ENCODE data around the gene MYO7A.

Gene MYO7A

DNA sequence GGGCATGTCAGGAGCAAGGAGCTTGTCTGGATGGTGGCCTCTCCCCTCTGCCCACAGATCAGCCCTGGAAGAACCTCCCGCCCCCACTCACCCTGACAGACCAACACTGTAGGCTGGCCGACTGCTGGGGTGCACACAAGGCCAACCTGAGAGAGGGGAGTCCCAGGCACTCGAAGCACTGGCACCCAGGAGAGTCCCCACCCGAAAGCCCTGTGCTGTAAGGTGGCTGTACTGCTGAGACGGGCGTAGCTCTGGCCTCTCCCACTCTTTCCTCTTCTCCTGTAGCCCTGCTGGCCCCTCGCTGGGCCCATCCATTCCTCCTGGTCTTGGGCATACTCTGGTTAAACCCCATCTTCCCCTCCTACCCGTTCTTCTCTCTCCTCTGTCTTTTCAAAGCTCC lies 39.7 kb downstream of the MYO7A start:
- no peak for DNase-seq

DNA sequence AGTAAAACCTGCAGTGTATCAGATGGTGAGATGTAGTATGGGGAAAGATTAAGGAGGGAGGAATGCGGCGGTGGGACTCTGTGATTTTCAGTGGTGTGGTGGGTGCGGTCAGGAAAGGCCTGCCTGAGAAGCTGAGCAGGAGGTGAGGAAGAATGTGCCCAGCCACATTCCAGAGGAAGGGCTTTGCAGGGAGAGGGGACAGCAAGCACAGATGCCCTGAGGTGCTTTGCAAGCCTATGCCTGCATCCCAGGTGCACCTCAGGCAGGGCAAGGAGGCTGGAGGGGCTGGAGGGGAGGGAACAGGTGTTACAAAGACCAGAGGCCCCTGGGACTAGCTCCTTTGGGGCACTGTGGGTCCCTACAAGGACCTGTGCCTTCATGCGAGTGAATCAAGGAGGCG lies 42.1 kb downstream of the MYO7A start:
- no peak for DNase-seq

DNA sequence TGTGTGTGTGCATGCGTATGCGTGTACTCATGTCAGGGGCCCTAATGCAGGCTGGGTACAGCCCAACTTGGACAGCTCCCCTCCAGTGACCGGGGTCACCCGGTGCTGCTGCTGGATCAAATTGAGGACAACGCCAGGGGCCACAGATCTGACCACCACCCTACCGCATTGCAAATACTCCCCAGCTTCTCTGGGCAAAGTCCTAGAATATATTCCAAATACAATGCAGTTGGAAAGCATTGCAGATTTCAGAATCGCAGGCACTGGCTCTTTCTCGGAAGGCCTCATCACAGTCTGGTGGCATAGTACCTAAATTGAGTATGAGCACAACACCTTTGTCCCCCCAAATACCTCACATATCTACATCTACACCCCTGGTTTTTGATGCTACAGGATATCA lies 43.2 kb downstream of the MYO7A start:
- DNase-seq, result no peak

DNA sequence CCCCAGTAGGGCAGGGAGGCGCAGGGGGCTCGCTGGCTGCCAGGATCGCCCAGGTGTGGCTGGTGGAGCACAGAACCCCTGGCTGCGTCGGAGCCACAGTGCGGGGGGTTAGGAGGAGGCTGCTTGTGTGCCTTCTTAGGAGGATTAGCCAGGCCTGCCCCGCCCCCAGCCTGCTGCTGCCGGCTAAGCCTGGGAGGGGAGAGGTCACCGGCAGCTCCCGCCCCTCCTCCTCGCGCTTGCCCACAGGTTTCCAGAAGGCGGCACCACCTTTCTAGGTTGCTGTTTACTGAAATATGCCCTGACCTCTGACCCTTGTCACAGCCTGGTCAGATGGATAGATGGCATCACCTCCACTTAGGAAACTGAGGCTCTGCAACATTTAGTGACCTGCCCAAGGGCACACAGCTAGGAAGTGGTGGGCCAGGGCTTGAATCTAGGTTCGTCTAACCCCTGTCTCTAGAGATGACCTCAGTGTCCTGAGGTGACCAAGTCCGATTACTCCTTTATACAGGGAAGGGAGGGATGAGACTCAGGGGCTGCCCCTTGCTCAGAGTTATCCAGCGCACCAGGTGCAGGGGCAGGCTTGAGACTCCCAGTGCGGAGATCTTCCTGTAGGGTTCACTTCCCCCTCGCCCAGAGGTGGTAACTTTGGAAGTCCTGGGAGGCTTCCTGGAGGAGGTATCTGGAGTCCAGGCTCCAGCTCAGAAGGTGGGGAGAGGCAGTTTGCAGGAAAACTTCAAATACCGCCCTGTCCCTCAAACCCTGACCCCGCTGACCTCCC lies 44.0 kb downstream of the MYO7A start:
- DNase-seq, result no peak

DNA sequence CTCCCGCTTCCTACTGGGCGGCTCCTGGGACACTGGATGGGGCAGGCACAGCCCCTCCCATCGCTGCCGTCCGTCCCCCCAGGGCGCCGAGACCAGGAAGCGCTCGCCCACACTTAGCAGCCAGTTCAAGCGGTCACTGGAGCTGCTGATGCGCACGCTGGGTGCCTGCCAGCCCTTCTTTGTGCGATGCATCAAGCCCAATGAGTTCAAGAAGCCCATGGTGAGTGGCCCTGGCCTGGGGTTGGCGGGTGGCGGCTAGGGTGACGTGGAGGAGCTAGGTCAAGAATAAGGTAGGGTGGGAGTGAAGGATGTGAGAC lies 44.6 kb downstream of the MYO7A start:
- no peak for DNase-seq

DNA sequence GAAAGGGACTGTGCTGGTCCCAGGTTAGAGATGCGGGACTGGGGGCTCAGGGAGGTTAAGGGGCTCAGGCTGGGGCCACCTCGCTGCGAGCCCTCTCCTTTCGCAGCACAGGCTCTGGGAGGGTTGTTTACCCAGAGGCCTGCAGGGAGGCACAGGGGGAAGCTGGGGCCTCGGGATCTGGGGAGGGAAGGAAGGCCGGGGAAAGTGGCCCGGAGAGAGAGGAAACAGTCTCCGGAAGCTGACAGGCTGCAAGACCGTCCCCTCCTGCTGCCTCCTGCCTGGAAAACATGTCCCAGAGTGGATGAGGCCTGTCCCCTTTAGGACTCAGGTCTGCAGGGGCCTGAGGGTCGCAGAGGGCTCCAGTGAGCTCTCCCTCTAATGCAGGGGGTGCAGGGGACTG lies 45.4 kb downstream of the MYO7A start:
- DNase-seq, result no peak

DNA sequence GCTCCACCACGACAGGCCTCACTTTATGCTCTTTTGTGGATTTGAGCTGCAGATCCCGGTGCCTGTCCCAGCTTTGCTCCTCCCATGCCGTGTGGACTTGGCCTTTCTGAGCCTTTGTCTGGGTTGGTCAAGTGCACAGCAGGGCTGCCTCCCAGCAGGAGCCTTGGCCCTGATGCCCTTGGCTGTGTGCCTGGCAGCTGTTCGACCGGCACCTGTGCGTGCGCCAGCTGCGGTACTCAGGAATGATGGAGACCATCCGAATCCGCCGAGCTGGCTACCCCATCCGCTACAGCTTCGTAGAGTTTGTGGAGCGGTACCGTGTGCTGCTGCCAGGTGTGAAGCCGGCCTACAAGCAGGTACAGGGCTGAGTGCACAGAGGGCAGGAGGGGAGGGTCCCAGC lies 46.5 kb downstream of the MYO7A start:
- no peak for DNase-seq

DNA sequence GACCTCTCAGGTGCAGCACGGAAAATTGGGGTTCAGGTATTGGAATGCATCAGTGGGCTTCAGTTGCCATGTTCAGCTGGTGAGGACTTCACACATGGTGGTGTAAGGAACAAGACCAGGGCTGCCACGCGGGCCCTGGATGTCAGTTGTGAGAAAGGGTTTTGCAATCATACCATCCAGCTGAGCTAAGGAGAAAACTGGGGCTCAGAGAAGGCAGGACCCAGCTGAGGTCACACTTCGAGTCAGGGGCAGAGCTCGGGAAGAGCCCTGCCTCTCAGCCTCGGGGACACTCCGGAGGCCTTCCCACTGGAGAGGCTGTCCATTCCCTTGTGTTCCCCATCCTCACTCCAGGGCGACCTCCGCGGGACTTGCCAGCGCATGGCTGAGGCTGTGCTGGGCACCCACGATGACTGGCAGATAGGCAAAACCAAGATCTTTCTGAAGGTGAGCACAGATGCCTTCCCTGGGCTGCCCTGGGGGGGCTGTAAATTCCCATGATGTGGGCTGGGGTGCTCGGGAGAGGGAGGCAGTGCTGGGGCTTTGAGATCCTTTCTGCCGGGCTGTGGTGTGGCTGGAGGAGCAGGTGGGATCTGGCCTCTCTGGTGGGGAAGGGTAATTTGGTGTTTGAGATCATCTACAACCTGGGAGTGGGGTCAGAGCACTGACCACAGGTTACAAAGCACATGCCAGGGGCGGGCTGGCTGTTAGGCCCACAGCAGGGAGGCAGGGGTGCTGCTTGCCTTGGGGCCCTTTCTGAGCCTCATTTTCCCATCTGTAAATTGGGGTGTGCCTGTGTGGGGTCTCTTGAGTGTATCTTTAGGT lies 47.2 kb downstream of the MYO7A start:
- DNase-seq, result no peak

DNA sequence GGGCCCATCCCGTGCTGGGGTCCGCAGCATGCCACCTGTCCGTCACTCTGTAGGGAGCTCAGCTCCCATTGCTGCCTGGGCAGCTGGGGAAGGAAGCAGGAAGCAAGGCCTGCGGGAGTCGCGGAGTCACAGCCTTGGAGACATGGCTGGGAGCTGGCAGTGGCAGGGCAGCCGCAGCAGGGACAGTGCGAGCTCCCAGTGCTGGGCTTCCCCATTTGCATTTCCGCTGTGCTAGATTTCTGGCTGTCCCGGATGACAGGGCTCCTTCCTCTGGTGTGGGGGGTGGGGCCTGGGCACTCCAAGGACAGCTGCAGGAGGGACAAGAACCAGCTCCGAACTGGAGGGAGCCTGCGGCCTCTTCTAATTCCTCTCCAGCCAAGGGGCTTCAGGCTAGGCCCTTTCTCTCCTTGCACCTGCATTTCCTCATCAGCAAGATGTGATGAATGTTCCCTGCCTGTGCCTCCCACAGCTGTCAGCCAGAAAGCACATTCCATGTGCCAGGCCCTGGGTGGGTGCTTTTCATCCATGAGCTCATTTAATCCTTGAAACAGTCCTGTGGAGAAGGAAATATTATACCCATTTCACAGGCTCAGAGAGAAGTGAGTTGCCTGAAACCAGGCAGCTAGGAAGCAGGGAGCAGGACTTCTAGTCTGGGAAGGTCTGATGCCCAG lies 48.0 kb downstream of the MYO7A start:
- no peak for DNase-seq

DNA sequence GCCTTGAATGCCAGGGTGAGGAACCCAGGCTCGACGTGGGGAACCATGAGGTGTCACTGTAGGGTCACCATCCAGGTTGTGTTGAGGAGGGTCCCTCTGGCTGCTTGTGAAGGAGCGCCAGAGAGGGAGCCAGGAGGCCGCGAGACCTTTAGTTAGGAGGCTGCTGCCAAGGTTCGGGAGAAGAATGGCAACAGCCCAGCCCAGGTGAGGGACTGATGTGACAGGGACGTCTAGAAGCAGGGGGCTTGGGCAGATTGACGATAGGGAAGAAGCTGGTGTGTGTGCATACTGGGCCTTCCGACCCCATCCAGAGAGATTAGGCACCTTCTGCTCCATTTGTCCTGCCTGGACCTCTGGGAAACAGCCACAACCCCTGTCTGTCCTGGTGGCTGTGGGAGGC lies 49.0 kb downstream of the MYO7A start:
- DNase-seq, result no peak

DNA sequence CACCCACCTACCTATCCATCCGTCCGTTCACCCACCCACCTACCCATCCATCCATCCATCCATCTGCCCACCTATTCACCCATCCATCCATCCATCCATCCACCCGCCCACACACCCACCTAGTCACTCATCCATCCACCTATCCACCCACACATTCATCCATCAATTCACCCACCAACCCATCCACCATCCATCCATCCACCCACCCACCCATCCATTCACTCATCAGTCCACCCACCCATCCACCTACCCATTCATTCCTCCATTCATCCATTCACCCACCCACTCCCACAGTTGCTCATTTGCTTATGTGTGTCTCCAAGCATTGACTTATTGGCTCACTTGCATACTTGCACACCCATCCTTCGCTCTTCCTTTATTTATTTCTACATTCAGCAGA lies 50.1 kb downstream of the MYO7A start:
- no peak for DNase-seq

DNA sequence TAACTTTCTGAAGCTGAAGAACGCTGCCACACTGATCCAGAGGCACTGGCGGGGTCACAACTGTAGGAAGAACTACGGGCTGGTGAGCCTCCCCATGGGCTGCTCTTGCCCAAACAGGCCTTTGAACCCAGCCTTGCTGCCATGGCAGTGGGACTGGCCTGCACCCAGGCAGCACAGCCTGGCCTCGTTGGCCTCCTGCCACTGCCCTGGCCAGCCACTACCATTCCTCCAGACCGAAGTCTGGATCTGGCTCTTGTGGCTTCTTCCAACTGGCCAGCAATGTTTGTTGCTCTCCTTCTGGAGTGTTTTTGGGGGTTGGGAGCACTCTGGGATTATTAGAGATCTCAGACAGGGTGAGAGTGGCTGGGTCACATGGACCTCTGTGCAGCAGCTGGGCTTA lies 51.0 kb downstream of the MYO7A start:
- no peak for DNase-seq

DNA sequence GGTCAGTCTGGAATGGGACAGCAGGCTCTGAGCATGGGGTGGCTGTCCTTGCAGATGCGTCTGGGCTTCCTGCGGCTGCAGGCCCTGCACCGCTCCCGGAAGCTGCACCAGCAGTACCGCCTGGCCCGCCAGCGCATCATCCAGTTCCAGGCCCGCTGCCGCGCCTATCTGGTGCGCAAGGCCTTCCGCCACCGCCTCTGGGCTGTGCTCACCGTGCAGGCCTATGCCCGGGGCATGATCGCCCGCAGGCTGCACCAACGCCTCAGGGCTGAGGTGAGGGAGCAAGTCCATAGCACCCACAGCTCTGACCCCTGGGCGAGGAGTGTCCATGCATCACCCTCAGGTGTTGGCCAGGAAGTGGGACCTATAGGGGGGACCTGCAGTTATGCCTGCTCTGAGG lies 51.6 kb downstream of the MYO7A start:
- DNase-seq, result no peak

DNA sequence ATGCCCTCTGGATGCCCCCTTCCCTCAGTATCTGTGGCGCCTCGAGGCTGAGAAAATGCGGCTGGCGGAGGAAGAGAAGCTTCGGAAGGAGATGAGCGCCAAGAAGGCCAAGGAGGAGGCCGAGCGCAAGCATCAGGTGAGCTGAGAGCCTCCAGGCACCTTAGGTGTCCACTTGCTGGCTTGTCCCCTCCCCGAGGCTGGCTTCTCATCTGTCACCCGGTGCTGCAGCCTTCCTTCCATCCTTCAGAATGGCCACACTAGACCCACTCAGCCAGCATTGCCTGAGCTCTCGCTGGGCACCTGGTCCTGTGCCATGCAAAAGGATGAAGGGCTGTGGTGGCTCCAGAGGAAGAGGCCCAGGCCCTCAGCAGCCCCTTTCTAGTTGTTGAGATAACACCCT lies 52.3 kb downstream of the MYO7A start:
- no peak for DNase-seq

DNA sequence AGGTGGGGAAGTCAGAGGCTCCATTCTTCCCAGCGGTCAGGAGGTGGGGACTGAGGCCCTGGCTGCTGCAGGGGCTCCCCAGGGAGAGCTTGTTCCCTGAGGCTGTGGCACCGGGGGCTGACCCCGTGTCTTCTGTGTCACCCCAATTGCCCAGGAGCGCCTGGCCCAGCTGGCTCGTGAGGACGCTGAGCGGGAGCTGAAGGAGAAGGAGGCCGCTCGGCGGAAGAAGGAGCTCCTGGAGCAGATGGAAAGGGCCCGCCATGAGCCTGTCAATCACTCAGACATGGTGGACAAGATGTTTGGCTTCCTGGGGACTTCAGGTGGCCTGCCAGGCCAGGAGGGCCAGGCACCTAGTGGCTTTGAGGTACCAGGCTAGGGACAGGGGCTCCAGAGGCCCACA lies 53.2 kb downstream of the MYO7A start:
- no peak for DNase-seq

DNA sequence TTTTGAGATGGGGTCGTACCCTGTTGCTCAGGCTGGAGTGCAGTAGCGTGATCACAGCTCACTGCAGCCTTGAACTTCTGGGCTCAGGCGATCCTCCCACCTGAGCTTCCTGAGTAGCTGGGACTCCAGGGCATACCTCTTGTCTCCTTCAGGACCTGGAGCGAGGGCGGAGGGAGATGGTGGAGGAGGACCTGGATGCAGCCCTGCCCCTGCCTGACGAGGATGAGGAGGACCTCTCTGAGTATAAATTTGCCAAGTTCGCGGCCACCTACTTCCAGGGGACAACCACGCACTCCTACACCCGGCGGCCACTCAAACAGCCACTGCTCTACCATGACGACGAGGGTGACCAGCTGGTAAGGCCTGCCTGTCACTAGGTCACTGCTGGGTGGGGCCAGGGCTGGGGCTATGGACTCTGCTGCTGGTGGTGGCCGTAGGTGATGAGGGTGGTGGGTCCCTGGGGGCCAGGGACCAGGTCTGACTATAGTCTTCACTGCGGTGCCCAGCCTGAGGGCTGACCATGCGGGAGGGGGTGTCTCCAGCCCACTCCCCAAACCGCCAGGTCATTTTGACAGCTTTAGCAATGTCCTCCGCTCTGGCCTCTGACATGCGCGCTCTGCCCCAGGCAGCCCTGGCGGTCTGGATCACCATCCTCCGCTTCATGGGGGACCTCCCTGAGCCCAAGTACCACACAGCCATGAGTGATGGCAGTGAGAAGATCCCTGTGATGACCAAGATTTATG lies 53.9 kb downstream of the MYO7A start:
- DNase-seq, result no peak

DNA sequence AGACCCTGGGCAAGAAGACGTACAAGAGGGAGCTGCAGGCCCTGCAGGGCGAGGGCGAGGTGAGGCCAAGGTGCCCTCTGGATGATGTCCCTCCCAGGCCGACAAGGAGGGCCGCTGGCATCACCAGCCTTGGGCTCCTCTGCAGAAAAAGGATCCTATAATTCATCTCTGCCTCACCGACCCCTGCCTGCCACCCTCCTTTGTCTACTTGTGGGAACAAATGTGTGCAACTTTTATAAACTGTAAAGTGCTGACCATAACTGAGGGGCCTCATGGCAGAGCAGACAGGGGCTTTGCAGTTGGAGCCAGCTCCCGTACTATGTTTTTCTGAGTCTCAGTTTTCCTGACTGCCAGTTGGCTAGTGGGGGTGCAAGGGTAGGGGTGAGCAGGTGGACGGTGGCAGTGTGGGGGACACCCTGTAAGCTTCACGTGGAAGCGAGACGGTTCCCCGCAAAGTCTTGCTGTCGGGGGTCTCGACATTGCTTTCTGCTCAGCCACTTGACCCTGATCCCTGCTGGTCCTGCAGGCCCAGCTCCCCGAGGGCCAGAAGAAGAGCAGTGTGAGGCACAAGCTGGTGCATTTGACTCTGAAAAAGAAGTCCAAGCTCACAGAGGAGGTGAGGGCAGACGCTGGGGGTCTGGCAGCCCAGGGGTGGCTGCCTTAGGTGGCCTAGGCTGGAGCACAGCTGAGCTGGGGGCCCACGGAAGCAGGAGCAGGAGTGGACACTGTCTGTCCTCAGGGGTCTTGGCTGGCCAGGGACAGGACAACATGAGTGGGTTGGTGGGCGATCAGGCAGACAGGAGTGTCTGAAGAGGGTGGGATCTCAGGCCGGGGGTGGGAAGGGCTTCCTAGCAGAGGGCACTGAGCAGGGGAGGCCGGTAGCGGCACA lies 54.7 kb downstream of the MYO7A start:
- no peak for DNase-seq

DNA sequence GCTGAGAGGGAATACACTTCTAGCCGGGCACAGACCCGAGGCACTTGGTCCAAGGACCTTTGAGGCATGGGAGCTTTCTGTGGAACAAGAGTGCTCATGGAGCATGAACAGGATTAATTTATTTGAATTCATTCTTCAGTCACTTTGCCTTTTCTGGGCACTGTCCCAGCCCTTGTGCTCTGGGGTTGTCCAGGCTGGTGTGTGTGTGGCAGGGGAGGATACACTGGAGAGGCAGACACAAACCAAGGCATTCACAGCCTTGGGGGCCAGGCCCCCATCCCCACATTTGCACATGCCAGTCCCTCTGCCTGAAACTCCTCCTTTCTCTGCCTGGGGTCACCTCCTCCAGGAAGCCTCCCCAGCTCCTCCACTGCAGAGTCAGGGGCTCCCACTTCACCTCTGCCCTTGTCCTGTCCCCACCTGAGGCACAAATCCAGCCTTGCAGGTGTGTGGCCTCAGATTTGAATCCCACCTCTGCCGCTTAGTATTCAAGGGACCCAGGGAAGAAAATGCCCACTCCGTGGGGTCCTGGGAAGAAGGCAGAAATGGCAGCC lies 55.5 kb downstream of the MYO7A start:
- no peak for DNase-seq

DNA sequence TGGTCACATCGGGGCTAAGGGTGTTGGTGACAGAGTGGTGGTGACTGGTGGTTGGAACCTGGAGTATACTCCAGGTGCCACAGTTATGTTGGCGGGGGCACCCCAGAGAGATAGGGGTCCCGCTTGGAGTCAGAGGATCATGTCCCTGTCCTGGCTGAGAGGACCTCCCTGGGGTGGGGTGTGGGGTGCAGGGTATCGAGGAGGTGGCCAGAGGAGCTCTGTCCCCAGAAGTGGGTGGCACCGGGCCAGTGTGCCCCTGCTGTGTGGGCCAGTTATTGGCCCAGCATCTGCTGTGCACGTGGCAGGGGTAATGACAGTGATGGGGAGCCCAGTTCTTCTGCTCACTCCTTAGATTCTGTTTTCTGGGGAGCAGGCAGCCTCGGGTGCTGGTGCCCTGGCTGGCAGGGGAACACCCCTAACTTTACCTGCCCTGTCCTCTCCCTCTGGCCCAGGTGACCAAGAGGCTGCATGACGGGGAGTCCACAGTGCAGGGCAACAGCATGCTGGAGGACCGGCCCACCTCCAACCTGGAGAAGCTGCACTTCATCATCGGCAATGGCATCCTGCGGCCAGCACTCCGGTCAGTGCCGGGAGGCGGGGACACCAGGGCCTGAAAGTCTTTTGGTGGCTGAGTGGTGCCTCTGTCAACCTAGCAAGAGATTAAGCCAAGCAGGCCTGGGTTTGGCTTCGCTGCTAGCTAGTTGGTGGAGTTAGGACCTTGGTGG lies 56.3 kb downstream of the MYO7A start:
- DNase-seq, result no peak

DNA sequence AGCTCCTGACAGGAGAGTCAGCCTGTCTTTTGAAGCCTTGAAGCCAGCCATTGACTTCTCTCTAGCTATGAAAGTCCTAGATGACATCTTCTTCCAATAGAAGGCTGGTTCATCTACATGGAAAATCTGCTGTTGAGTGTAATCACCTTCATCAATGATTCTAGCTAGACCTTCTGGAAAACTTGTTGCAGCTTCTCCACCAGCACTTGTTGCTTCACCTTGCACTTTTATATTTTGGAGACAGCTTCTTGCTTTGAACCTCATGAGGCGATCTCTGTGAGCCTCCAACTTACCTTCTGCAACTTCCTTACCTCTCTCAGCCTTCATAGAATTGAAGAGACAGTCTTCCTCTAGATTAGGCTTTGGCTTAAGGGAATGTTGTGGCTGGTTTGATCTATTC lies 58.3 kb downstream of the MYO7A start:
- DNase-seq, result no peak

DNA sequence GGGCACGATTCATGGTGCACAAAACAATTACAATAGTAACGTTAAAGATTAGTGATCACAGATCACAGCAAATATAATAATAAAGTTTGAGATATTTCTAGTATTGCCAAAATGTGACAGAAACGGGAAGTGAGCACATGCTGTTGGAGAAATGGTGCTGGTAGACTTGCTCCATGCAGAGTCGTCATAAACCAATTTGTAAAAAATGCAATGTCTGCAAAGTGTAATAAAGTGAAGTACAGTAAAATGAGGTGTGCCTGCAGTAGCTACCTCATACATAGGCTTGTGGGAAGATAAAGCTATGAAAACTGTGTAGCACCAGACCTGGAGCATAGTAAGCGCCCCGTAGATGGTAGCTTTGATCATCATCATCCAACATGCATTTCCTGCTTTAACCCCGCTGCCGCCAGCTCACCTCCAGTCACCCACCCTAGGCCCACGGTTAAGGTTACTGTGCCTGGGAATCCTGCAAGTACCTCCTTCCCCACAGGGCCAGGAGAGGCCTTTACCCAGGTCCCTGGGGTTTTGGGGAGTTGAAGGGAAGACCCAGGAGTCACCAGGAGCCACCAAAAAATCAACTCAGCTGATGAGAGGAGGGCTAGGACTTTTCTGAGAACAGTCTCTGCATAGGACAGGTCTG lies 59.2 kb downstream of the MYO7A start:
- no peak for DNase-seq
